ENCODE measurements around the gene CD72. TPM values are rescaled to one million over a fixed set of nuclear protein-coding genes. Genes with fewer than 3 reads are reported as not detected.
"Not testable (repeated sequence)": the region's sequence is repeated elsewhere in the genome, so short reads cannot be mapped to it uniquely, and the experiment has no call there.

Gene CD72
- polyA plus RNA-seq, 12 donors: 1.0 to 4.8 (median 2.1) TPM; not detected in 2

GRCh38 chr9:35598866-35599590 is 19.2 kb downstream of the CD72 start:
- DNase-seq: no peak

- DNase-seq: not testable (repeated sequence)
Measured at GRCh38 chr9:35596907-35597306, 21.3 kb downstream of the CD72 start.

GRCh38 chr9:35594471-35594870 is 23.7 kb downstream of the CD72 start:
- no peak for DNase-seq

GRCh38 chr9:35593581-35593980 is 24.6 kb downstream of the CD72 start:
- no peak for DNase-seq

- not testable (repeated sequence) for DNase-seq
Measured at GRCh38 chr9:35588506-35588905, 29.7 kb downstream of the CD72 start.

GRCh38 chr9:35584681-35585080 is 33.5 kb downstream of the CD72 start:
- DNase-seq: not testable (repeated sequence)

- not testable (repeated sequence) for DNase-seq
Measured at GRCh38 chr9:35583521-35583920, 34.7 kb downstream of the CD72 start.

GRCh38 chr9:35579659-35580227 is 38.5 kb downstream of the CD72 start:
- not testable (repeated sequence) for DNase-seq

GRCh38 chr9:35579130-35579529 is 39.1 kb downstream of the CD72 start:
- DNase-seq: no peak

GRCh38 chr9:35577486-35577885 is 40.7 kb downstream of the CD72 start:
- DNase-seq: no peak

- DNase-seq: no peak
Measured at GRCh38 chr9:35575478-35575877, 42.7 kb downstream of the CD72 start.

GRCh38 chr9:35574578-35575122 is 43.6 kb downstream of the CD72 start:
- DNase-seq: no peak

GRCh38 chr9:35570709-35571504 is 47.3 kb downstream of the CD72 start:
- DNase-seq: no peak

- DNase-seq: no peak
Measured at GRCh38 chr9:35569206-35569605, 49.0 kb downstream of the CD72 start.

- no peak for DNase-seq
Measured at GRCh38 chr9:35568196-35568595, 50.0 kb downstream of the CD72 start.

- no peak for DNase-seq
Measured at GRCh38 chr9:35566417-35566816, 51.8 kb downstream of the CD72 start.

GRCh38 chr9:35564658-35565061 is 53.6 kb downstream of the CD72 start:
- no peak for DNase-seq

GRCh38 chr9:35563791-35564197 is 54.4 kb downstream of the CD72 start:
- no peak for DNase-seq

- no peak for DNase-seq
Measured at GRCh38 chr9:35562895-35563780, 55.1 kb downstream of the CD72 start.

GRCh38 chr9:35561468-35562261 is 56.5 kb downstream of the CD72 start:
- DNase-seq: no peak
